Glutamatergic neuron (in vitro differentiated cells): ENCODE measurements around the gene PSMD1. TPM values are rescaled to one million over a fixed set of nuclear protein-coding genes. Genes with fewer than 3 reads are reported as not detected.
A peak's percentile ranks its signal among the peaks of the same experiment; 100 is the strongest.

Experiments used
- DNase-seq: peaks from one replicate; pipeline ENCODE4 v3.0.0; 2022
- H3K27ac Mint-ChIP-seq: one replicate; pipeline ENCODE4 v1.8.0; 2020; ENCODE audit warnings: mild to moderate bottlenecking, mixed read lengths, inconsistent platforms; ENCODE audit not compliant: unreplicated experiment
- H3K27me3 Mint-ChIP-seq: one replicate; pipeline ENCODE4 v1.8.0; 2020; ENCODE audit warnings: mild to moderate bottlenecking, moderate library complexity, mixed read lengths, inconsistent platforms; ENCODE audit not compliant: unreplicated experiment
- H3K36me3 Mint-ChIP-seq: one replicate; pipeline ENCODE4 v1.8.0; 2020; ENCODE audit warnings: mild to moderate bottlenecking, mixed read lengths, inconsistent platforms; ENCODE audit not compliant: unreplicated experiment
- H3K4me1 Mint-ChIP-seq: one replicate; pipeline ENCODE4 v1.8.0; 2020; ENCODE audit warnings: mild to moderate bottlenecking, low read depth, mixed read lengths, inconsistent platforms; ENCODE audit not compliant: unreplicated experiment
- H3K4me3 Mint-ChIP-seq: one replicate; pipeline ENCODE4 v1.8.0; 2020; ENCODE audit warnings: mild to moderate bottlenecking, mixed read lengths, inconsistent platforms; ENCODE audit not compliant: unreplicated experiment
- H3K9me3 Mint-ChIP-seq: one replicate; pipeline ENCODE4 v1.8.0; 2020; ENCODE audit warnings: mild to moderate bottlenecking, moderate library complexity, mixed read lengths, inconsistent platforms; ENCODE audit not compliant: unreplicated experiment
- total RNA-seq: library from RNA; stranded (reverse); fragmentation: NEBNext Ultra II Directional; extraction: Animal tissue kit (Norgen Biotek cat#: 25700); gene quantifications from one replicate; pipeline ENCODE4 v1.2.1, GENCODE V29; 2021; ENCODE audit not compliant: unreplicated experiment
- TF ChIP-seq, protein P1 (sequence below): fragments of 200-600 bp; sonication (generic); IDR thresholded peaks from one replicate; pipeline ENCODE4 v1.5.0; 2021; ENCODE audit not compliant: partially characterized antibody, unreplicated experiment

The PSMD1 gene
- total RNA-seq, 1 donor from 2014 or later, result 126 TPM

DNA sequence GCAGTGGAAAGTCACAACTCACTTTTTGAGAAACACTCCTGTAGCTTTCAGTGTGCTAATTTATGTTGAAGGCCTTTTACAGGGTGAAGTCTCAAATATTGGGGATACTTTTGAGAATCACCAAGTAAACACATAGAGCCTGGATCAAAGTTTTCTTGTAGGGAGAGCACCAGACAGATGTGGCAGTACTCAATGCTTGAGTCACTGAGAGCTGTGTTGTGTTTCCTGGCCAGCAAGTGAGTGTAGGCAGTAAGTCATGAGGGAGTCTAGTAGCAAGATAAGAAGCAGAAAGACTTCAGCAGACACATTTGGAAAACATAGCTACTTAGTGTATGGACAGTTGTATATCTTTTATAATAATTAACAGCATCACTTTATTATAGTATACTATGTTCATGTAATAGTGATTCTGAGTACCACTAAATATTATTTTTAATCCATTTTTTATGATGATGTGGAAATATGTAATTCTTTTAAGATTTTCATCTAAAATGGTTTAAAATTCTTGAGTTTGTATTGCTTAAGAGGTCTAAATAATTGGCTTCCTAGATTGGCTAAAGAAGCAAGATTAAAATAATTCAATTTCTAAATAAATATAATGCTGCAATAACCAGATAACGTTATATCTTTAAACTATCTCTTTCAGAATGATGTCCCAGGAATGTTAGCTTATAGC is 12.8 kb downstream of the PSMD1 start:
- Mint-ChIP-seq H3K36me3 (no peaks in the 10 kb centered on the region), H3K9me3 (no peaks in the 10 kb centered on the region), H3K27ac (no peak overlapping the region), H3K4me3 (no peak overlapping the region), H3K27me3 (no peaks in the 10 kb centered on the region), H3K4me1 (no peaks in the 10 kb centered on the region)
- no peak for DNase-seq
- TF ChIP-seq, protein P1, sequence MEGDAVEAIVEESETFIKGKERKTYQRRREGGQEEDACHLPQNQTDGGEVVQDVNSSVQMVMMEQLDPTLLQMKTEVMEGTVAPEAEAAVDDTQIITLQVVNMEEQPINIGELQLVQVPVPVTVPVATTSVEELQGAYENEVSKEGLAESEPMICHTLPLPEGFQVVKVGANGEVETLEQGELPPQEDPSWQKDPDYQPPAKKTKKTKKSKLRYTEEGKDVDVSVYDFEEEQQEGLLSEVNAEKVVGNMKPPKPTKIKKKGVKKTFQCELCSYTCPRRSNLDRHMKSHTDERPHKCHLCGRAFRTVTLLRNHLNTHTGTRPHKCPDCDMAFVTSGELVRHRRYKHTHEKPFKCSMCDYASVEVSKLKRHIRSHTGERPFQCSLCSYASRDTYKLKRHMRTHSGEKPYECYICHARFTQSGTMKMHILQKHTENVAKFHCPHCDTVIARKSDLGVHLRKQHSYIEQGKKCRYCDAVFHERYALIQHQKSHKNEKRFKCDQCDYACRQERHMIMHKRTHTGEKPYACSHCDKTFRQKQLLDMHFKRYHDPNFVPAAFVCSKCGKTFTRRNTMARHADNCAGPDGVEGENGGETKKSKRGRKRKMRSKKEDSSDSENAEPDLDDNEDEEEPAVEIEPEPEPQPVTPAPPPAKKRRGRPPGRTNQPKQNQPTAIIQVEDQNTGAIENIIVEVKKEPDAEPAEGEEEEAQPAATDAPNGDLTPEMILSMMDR, result no peak

DNA sequence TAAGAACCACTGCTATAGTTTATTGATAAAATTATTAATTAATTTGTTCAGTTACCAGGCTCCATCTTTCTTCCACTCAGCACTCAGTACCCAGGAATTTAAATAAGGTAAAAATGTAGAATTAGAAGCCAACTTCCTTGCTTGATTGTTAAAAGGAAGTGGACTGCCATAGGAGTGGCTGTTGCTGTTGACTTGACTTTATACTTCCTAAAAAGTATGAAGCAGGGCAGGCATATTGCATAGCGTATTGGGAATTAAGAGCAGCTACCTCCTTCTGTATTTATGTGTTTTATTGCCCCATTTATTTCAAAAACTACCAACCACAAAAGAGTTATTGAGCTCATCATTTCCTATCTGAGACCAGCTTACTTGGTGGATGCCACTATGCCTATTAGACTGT is 27.9 kb downstream of the PSMD1 start:
- H3K36me3 Mint-ChIP-seq, result no peaks in the 10 kb centered on the region
- no peaks in the 10 kb centered on the region for H3K9me3 Mint-ChIP-seq
- no peak for DNase-seq
- peaks cover 1% of the 10 kb centered on the region for H3K27me3 Mint-ChIP-seq
- TF ChIP-seq, protein P1, result no peak
- no peak overlapping the region for H3K27ac Mint-ChIP-seq
- H3K4me3 Mint-ChIP-seq, result no peak overlapping the region
- no peaks in the 10 kb centered on the region for H3K4me1 Mint-ChIP-seq

DNA sequence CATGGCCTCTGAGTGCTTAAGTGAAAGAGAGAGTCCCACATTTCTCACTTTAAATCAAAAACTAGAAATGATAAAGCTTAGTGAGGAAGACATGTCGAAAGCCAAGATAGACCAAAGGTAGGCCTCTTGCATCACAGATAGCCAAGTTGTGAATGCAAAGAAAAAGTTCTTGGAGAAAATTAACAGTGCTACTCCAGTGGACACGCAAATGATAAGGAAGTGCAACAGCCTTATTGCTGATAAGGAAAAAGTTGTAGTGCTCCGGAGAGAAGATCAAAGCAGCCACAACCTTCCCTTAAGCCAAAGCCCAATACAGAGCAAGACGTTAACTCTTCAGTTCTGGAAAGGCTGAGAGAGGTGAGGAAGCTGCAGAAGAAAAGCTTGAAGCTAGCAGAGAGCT is 32.1 kb downstream of the PSMD1 start:
- TF ChIP-seq, protein P1, result no peak
- H3K4me3 Mint-ChIP-seq, result no peak overlapping the region
- peaks cover 7% of the 10 kb centered on the region for H3K4me1 Mint-ChIP-seq
- no peaks in the 10 kb centered on the region for H3K9me3 Mint-ChIP-seq
- H3K36me3 Mint-ChIP-seq, result peaks cover 8% of the 10 kb centered on the region
- H3K27ac Mint-ChIP-seq, result peak overlapping the region; percentile 21
- peaks cover 1% of the 10 kb centered on the region for H3K27me3 Mint-ChIP-seq
- no peak for DNase-seq

DNA sequence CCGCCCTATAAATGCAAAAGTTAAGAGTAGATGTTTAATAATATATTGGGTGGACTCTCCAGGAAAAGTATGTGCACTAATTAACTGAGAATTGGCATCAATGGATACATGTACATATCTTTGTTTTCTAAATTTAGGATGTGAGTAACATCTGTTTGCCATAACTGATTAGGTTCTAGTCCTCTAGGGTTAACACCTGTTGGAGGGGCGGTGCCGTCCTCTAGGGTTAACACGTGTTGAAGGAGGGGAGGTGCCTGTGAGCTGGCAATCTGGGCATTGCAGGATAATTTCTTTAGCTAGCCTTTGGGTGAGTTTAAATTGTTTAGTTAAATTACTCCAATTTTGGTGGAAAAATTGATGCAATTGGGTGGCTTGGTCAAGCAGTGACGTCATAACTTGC is 37.3 kb downstream of the PSMD1 start:
- peak overlapping the region; percentile 47 for H3K4me3 Mint-ChIP-seq
- TF ChIP-seq, protein P1, result no peak
- H3K4me1 Mint-ChIP-seq, result peaks cover 43% of the 10 kb centered on the region
- no peak overlapping the region for H3K27ac Mint-ChIP-seq
- DNase-seq, result no peak
- H3K36me3 Mint-ChIP-seq, result peaks cover 17% of the 10 kb centered on the region
- peaks cover 4% of the 10 kb centered on the region for H3K9me3 Mint-ChIP-seq
- peaks cover 4% of the 10 kb centered on the region for H3K27me3 Mint-ChIP-seq

DNA sequence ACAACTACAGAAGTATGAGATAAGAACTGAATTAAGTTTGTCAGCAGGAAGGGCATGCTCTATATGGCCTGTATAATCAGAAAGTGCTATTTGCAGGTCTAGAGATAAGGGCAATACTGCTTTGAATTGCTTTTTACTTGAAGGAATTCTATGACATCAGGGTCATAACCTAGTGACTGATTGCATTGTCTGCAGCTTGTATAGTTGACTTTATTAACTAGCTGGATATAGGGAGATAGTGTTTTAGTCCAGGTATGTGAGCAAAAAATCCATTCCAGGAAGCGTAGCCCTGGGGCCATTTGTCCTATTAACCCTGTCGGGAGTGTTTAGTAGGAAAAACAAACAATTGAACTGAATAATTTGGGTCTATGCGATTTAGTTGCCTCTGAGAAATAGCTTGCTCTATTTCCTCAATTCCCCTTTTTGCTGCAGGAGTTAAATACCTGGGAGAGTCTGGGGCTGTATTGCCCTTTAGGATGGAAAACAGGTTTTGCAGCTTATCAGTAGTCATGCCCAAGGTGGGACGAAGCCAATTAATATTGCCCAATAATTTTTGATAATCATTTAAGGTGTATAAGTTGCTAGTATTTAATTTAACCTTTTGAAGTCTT is 38.2 kb downstream of the PSMD1 start:
- TF ChIP-seq, protein P1, result no peak
- Mint-ChIP-seq H3K27me3 (peaks cover 4% of the 10 kb centered on the region), H3K9me3 (peaks cover 6% of the 10 kb centered on the region), H3K4me3 (peak overlapping the region; percentile 21), H3K4me1 (peaks cover 43% of the 10 kb centered on the region), H3K36me3 (peaks cover 25% of the 10 kb centered on the region), H3K27ac (peak overlapping the region; percentile 87)
- no peak for DNase-seq
